GM18505 (cell line): Measurements from ENCODE around the gene SGSM1.
"Not testable (repeated sequence)": the region's sequence is repeated elsewhere in the genome, so short reads cannot be mapped to it uniquely, and the experiment has no call there.

Experiments used
- ATAC-seq: cut with Tn5 transposase; IDR thresholded peaks from one replicate; pipeline ENCODE4 v1.9.1; 2021; ENCODE audit not compliant: unreplicated experiment
- POLR2A ChIP-seq: IDR thresholded peaks from 4 replicates; pipeline ENCODE4 v1.6.1; 2011; ENCODE audit warnings: borderline replicate concordance; ENCODE audit not compliant: insufficient read depth, insufficient read length; ENCODE audit errors: extremely low read depth

SGSM1 gene

GRCh38 chr22:24871611-24872205 is 65.7 kb downstream of the SGSM1 start:
- ATAC-seq: no peak
- no peak for TF ChIP-seq POLR2A

GRCh38 chr22:24873226-24873625 is 67.2 kb downstream of the SGSM1 start:
- no peak for TF ChIP-seq POLR2A
- no peak for ATAC-seq

GRCh38 chr22:24875862-24876506 is 70.0 kb downstream of the SGSM1 start:
- TF ChIP-seq POLR2A: no peak
- no peak for ATAC-seq

DNA sequence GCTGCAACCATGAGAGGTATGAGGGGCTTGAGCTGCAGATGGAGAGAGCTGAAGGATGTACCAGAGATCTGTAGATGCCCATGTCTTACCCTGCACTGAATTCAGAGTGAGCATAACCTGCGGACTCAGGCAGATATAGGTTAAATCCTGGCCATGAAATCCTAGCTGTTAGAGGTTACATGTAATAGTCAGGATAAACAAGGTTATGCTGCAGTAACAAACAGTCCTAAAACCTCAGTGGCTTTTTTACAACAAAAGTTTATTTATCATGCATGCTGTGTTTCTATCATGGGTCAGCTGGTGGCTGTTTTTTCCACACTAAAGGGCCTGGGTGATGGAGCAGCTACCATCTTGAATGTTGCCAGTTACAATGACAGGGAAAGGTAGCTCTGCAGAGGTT is 70.7 kb downstream of the SGSM1 start:
- ATAC-seq: no peak
- no peak for TF ChIP-seq POLR2A

GRCh38 chr22:24878969-24879368 is 73.0 kb downstream of the SGSM1 start:
- TF ChIP-seq POLR2A: no peak
- ATAC-seq: no peak

DNA sequence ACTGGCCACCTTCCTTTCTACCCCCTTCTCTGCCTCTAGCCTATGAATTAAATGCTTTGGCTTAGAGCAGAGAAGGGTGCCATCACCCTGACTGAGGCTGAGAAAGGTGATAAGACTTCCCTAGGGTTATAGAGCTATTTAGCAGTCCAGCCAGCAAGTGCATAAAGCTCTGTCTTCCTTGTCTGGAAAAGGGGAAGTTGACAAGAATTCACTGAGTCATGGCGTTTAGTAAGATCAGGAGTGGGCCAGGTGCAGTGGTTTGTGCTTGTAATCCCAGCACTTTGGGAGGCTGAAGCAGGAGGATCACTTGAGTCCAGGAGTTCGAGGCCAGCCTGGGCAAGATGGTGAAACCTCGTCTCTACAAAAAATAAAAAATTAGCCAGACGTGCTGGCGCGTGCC is 77.4 kb downstream of the SGSM1 start:
- TF ChIP-seq POLR2A: no peak

GRCh38 chr22:24887260-24887659 is 81.2 kb downstream of the SGSM1 start:
- no peak for ATAC-seq
- TF ChIP-seq POLR2A: no peak

More for the DNA sequence above, 77.4 kb downstream of the SGSM1 start:
- no peak for ATAC-seq

DNA sequence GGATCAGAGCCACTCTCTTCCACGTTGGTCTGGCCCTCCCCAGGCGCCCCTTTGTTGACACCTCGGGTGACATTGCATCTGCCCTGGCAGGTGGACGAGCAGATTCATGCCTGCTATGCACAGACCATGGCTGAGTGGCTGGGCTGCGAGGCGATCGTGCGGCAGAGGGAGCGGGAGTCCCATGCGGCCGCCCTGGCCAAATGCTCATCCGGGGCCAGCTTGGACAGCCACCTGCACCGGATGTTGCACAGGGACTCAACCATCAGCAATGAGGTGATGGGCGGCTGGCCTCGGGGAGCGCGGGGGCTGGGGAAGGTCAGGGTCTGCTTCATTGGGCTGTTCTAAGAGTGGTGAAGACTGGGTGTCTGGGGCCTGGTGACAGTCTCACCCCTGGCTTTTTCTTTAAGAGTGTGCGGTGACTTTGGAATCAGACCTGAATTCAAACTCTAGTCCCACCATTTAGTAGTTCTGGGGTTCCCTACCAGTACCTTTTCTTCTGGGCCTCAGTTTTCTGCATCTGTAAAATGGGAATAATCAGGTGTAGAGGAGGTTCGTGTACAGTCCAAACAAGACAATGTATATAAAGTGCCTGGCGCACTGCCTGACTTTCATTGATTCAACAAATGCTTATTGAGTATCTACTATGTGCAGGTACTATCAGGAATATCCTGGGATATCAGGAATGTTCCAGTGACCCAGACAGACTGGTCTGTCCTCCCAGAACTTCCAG is 87.5 kb downstream of the SGSM1 start:
- ATAC-seq: no peak
- TF ChIP-seq POLR2A: no peak

- no peak for ATAC-seq
- TF ChIP-seq POLR2A: no peak
Observed at GRCh38 chr22:24894220-24894975, 88.4 kb downstream of the SGSM1 start.

DNA sequence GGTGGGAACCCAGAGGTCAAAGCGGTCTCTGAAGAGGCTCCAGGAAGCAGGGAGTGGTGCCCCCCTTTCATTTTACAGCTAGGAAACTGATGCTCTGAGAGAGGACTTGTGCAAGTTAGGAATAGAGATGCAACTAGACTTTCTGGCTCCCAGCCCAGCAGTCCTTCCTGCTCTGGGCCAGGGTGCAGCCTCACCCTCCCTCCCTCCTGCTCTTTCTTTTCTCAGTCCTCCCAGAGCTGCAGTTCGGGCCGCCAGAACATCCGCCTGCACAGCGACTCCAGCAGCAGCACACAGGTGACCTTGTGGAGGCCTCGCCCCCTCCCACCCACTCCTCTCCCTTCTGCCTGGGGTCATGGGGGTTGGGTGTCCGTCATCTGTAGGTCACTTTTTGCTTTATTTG is 89.0 kb downstream of the SGSM1 start:
- TF ChIP-seq POLR2A: no peak
- no peak for ATAC-seq

GRCh38 chr22:24901448-24901847 is 95.4 kb downstream of the SGSM1 start:
- no peak for TF ChIP-seq POLR2A
- ATAC-seq: no peak

GRCh38 chr22:24905909-24906308 is 99.9 kb downstream of the SGSM1 start:
- TF ChIP-seq POLR2A: no peak
- ATAC-seq: no peak

DNA sequence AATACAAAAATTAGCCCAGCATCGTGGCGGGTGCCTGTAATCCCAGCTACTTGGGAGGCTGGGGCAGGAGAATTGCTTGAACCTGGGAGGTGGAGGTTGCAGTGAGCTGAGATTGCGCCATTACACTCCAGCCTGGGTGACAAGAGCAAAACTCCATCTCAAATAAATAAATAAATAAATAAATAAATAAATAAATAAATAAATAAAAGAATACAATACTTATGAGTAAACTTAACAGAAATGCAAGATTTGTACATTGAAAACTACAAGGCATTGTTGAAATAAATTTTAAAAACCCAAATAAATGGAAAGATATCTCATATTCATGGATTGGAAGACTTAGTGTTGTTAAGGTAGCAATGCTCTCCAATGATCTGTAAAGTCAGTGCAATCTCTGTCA is 101.1 kb downstream of the SGSM1 start:
- ATAC-seq: not testable (repeated sequence)

DNA sequence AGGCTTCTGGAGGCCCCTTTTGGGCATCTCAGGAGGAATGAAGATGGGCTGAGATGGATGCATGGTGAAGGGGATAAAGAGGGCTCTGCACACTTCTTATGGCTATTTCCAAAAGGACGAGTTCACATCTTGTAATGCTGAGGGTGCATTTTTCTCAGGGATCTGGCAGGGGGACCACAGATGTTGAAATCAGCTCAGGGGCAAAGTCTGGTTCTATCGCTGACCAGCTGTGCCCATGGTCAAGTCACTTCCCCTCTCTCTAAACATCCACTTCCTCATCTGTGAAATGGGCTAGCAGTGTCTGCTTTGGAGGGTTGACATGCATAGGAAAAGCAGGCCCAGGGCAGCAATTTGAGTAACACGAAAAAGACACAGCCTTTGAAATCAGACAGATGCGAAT is 114.0 kb downstream of the SGSM1 start:
- TF ChIP-seq POLR2A: no peak

More for the DNA sequence above, 114.0 kb downstream of the SGSM1 start:
- ATAC-seq: no peak
